GM12878 (cell line): ENCODE measurements around the gene TWF1. TPM values are rescaled to one million over a fixed set of nuclear protein-coding genes. Genes with fewer than 3 reads are reported as not detected.

Source experiments
- BMI1 ChIP-seq: fragments of 450-650 bp; IDR thresholded peaks from 2 replicates; pipeline ENCODE4 v1.6.1; 2016; ENCODE audit warnings: mild to moderate bottlenecking, moderate library complexity, borderline replicate concordance
- BRCA1 ChIP-seq: IDR thresholded peaks from 2 replicates; pipeline ENCODE4 v1.6.1; 2011; ENCODE audit warnings: low read depth, low read length, improper control_type of control experiment
- EZH2 ChIP-seq: IDR thresholded peaks from 2 replicates; pipeline ENCODE4 v1.6.1; 2012; ENCODE audit warnings: low read depth, mild to moderate bottlenecking, control low read depth, inconsistent platforms, low read length, borderline replicate concordance; ENCODE audit not compliant: control insufficient read depth
- FOXM1 ChIP-seq: IDR thresholded peaks from 2 replicates; pipeline ENCODE4 v1.6.1; 2012; ENCODE audit warnings: low read depth, mild to moderate bottlenecking, inconsistent platforms, low read length, moderate library complexity
- GABPA ChIP-seq: IDR thresholded peaks from 2 replicates; pipeline ENCODE4 v1.6.1; 2014; ENCODE audit warnings: antibody characterized with exemption, low read depth, mild to moderate bottlenecking, inconsistent platforms
- JUND ChIP-seq: IDR thresholded peaks from 2 replicates; pipeline ENCODE4 v1.6.1; 2012; ENCODE audit warnings: low read depth, mild to moderate bottlenecking, low read length, improper control_type of control experiment, moderate library complexity
- MEF2A ChIP-seq: IDR thresholded peaks from 2 replicates; pipeline ENCODE4 v1.6.1; 2011; ENCODE audit warnings: low read depth, mild to moderate bottlenecking, low read length, moderate library complexity; ENCODE audit not compliant: insufficient read depth
- MYC ChIP-seq: IDR thresholded peaks from 2 replicates; pipeline ENCODE4 v1.6.1; 2011; ENCODE audit warnings: mild to moderate bottlenecking, low read length, moderate library complexity, inconsistent platforms; ENCODE audit not compliant: insufficient read depth, insufficient replicate concordance, insufficient read length, severe bottlenecking
- PKNOX1 ChIP-seq: fragments of 450-650 bp; IDR thresholded peaks from 2 replicates; pipeline ENCODE4 v1.6.1; 2016; ENCODE audit warnings: mild to moderate bottlenecking
- RUNX3 ChIP-seq: IDR thresholded peaks from 2 replicates; pipeline ENCODE4 v1.6.1; 2012; ENCODE audit warnings: low read length, inconsistent platforms
- ZNF274 ChIP-seq: IDR thresholded peaks from one replicate; pipeline ENCODE4 v1.8.0; 2011; ENCODE audit not compliant: insufficient read length, insufficient read depth
- ZNF687 ChIP-seq: fragments of 450-650 bp; IDR thresholded peaks from 2 replicates; pipeline ENCODE4 v1.6.1; 2017; ENCODE audit warnings: mild to moderate bottlenecking, moderate library complexity
- ZSCAN29 ChIP-seq: fragments of 450-650 bp; IDR thresholded peaks from 2 replicates; pipeline ENCODE4 v1.6.1; 2017; ENCODE audit warnings: mild to moderate bottlenecking, moderate library complexity
- polyA plus RNA-seq, 11 experiments: library from polyadenylated mRNA; depleted of rRNA in 4 of 11; unstranded in 6 of 11; stranded (reverse) in 5 of 11; fragments of >200 nt; fragmentation: Nextera tagmentation in 4 of 11; fragmentation: Illumina TruSeq in 1 of 11; extraction: Ambion mirVana in 4 of 11; extraction: Trizol in 1 of 11; gene quantifications; 1 replicate in 1 of 11; 2 replicates in 10 of 11; pipeline versions ENCODE4 v1.2.1 to v1.2.3, GENCODE V29; 2011 to 2016; ENCODE audit warnings: inconsistent platforms in 2 of 11, missing spikeins in 2 of 11, low read depth in 1 of 11
- total RNA-seq, 4 experiments: library from RNA; depleted of rRNA in 3 of 4; stranded (reverse); fragments of >200 nt in 3 of 4; fragmentation: Illumina TruSeq in 1 of 4; extraction: Trizol in 1 of 4; gene quantifications; 2 replicates each; pipeline versions ENCODE4 v1.2.1 to v1.2.3, GENCODE V29; 2013 to 2021
- TF ChIP-seq, protein P1 (sequence below): fragments of 450-650 bp; IDR thresholded peaks from 2 replicates; pipeline ENCODE4 v1.6.1; 2017; ENCODE audit warnings: mild to moderate bottlenecking, low read depth, inconsistent platforms; ENCODE audit not compliant: poor library complexity, severe bottlenecking
- TF ChIP-seq, protein P2 (sequence below): fragments of 150-350 bp; IDR thresholded peaks from 2 replicates; pipeline ENCODE4 v1.6.1; 2016; ENCODE audit warnings: low read depth, low read length

TWF1 gene
- total and polyA plus RNA-seq, 10 of the 15 experiments (the other 5 are each of a cell fraction or from before 2014, with no cell fraction given): 8.7 to 23.5 (median 18.4) TPM

DNA sequence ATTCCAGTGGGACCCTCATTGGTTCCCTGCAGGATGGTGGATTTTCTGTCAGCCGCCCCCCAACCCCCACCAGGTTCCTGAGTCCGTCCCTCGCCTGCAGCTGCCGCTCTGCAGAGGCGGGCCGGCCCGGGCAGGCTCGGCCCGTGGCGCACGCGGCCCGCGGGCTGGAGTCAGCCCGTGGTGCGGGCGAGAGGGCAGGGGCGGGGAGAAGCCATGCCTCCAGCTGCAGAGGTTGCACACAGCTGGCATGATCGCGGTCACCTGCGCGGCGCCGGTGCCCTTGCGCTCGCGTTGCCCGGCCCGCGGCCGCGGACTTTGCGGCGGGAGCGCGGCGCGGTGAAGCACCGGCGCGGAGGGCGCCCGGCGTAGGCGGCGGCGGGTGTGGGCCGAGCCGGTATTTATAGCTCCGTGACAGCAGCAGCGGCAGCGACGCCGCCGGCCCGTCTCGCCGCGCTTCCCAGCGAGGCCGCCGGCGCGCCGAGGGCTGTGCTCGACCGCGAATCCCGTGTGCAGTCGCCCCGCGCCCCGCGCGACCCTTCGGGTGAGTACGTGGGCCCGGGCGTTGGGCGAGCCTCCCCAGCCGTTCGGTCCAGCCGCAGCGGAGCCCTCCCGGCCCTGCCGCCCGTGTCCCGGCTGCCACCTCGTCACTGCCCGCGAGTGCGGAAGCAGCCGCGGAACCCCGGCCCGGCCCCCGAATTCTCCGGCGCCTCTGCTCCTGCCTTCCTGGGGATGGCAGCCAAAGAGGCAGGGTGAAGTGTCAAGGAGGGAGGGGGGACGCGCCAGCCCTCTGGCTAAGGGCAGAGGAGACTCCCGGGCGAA, 29.7 kb upstream of the TWF1 start, which contains the start of gene TMEM117 (continued):
- TF ChIP-seq RUNX3 (peak; percentile 26; the same call in 1 of the 2 replicates), ZNF274 (no peak), GABPA (no peak), ZNF687 (peak; percentile 64; the same call in 1 of the 2 replicates), BRCA1 (no peak), BMI1 (no peak), FOXM1 (no peak), MYC (no peak), JUND (no peak), ZSCAN29 (peak; percentile 56; the same call in 1 of the 2 replicates), MEF2A (peak; percentile 60; the same call in 1 of the 2 replicates), PKNOX1 (no peak), EZH2 (no peak)
- TF ChIP-seq, protein P1, sequence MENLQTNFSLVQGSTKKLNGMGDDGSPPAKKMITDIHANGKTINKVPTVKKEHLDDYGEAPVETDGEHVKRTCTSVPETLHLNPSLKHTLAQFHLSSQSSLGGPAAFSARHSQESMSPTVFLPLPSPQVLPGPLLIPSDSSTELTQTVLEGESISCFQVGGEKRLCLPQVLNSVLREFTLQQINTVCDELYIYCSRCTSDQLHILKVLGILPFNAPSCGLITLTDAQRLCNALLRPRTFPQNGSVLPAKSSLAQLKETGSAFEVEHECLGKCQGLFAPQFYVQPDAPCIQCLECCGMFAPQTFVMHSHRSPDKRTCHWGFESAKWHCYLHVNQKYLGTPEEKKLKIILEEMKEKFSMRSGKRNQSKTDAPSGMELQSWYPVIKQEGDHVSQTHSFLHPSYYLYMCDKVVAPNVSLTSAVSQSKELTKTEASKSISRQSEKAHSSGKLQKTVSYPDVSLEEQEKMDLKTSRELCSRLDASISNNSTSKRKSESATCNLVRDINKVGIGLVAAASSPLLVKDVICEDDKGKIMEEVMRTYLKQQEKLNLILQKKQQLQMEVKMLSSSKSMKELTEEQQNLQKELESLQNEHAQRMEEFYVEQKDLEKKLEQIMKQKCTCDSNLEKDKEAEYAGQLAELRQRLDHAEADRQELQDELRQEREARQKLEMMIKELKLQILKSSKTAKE: no peak
- TF ChIP-seq, protein P2, sequence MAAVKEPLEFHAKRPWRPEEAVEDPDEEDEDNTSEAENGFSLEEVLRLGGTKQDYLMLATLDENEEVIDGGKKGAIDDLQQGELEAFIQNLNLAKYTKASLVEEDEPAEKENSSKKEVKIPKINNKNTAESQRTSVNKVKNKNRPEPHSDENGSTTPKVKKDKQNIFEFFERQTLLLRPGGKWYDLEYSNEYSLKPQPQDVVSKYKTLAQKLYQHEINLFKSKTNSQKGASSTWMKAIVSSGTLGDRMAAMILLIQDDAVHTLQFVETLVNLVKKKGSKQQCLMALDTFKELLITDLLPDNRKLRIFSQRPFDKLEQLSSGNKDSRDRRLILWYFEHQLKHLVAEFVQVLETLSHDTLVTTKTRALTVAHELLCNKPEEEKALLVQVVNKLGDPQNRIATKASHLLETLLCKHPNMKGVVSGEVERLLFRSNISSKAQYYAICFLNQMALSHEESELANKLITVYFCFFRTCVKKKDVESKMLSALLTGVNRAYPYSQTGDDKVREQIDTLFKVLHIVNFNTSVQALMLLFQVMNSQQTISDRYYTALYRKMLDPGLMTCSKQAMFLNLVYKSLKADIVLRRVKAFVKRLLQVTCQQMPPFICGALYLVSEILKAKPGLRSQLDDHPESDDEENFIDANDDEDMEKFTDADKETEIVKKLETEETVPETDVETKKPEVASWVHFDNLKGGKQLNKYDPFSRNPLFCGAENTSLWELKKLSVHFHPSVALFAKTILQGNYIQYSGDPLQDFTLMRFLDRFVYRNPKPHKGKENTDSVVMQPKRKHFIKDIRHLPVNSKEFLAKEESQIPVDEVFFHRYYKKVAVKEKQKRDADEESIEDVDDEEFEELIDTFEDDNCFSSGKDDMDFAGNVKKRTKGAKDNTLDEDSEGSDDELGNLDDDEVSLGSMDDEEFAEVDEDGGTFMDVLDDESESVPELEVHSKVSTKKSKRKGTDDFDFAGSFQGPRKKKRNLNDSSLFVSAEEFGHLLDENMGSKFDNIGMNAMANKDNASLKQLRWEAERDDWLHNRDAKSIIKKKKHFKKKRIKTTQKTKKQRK: no peak
